Skeletal muscle satellite cell (primary cell): ENCODE results near the gene GRAMD1A.
"Not testable (repeated sequence)": the region's sequence is repeated elsewhere in the genome, so short reads cannot be mapped to it uniquely, and the experiment has no call there.

Source experiments
- H3K27me3 ChIP-seq: 2 replicates; pipeline ENCODE4 v1.7.0; 2013; ENCODE audit warnings: low read length; ENCODE audit not compliant: control insufficient read depth, insufficient read depth
- H3K36me3 ChIP-seq: 2 replicates; pipeline ENCODE4 v1.7.0; 2013; ENCODE audit warnings: mild to moderate bottlenecking, control low read depth, low read length; ENCODE audit not compliant: insufficient read depth
- H3K4me1 ChIP-seq: 2 replicates; pipeline ENCODE4 v1.7.0; 2013; ENCODE audit warnings: low read length; ENCODE audit not compliant: control insufficient read depth, insufficient read depth
- H3K4me2 ChIP-seq: 2 replicates; pipeline ENCODE4 v1.7.0; 2013; ENCODE audit warnings: mild to moderate bottlenecking, low read length
- H3K4me3 ChIP-seq: 2 replicates; pipeline ENCODE4 v1.7.0; 2013; ENCODE audit warnings: low read length
- H3K9ac ChIP-seq: 2 replicates; pipeline ENCODE4 v1.7.0; 2013; ENCODE audit warnings: mild to moderate bottlenecking, low read depth, low read length, moderate library complexity
- H3K9me3 ChIP-seq: replicated peaks from 2 replicates; pipeline ENCODE4 v1.7.0; 2013; ENCODE audit warnings: mild to moderate bottlenecking, control low read depth, low read length

GRAMD1A gene

GRCh38 chr19:35007427-35007826 is 7.3 kb downstream of the GRAMD1A start:
- H3K27me3 ChIP-seq, H3K4me3 ChIP-seq, H3K4me2 ChIP-seq, H3K9me3 ChIP-seq, H3K9ac ChIP-seq: not testable (repeated sequence)
- peaks cover 19% of the 10 kb centered on the region for H3K4me1 ChIP-seq
- H3K36me3 ChIP-seq: peaks cover 46% of the 10 kb centered on the region

- Histone ChIP-seq H3K27me3 (no peaks in the 10 kb centered on the region), H3K4me3 (no peak overlapping the region), H3K9me3 (no peaks in the 10 kb centered on the region), H3K36me3 (peaks cover 49% of the 10 kb centered on the region), H3K4me1 (peaks cover 12% of the 10 kb centered on the region), H3K9ac (no peak overlapping the region), H3K4me2 (no peak overlapping the region)
Observed at GRCh38 chr19:35008891-35009341, 8.8 kb downstream of the GRAMD1A start.

GRCh38 chr19:35009424-35010415 is 9.6 kb downstream of the GRAMD1A start:
- no peaks in the 10 kb centered on the region for H3K9me3 ChIP-seq
- no peak overlapping the region for H3K4me3 ChIP-seq
- H3K9ac ChIP-seq: no peak overlapping the region
- peaks cover 56% of the 10 kb centered on the region for H3K36me3 ChIP-seq
- H3K4me2 ChIP-seq: no peak overlapping the region
- H3K27me3 ChIP-seq: no peaks in the 10 kb centered on the region
- H3K4me1 ChIP-seq: peaks cover 12% of the 10 kb centered on the region

- Histone ChIP-seq H3K4me3 (no peak overlapping the region), H3K9ac (no peak overlapping the region), H3K9me3 (no peaks in the 10 kb centered on the region), H3K27me3 (no peaks in the 10 kb centered on the region), H3K36me3 (peaks cover 63% of the 10 kb centered on the region), H3K4me2 (no peak overlapping the region), H3K4me1 (peaks cover 4% of the 10 kb centered on the region)
Observed at GRCh38 chr19:35011091-35011689, 11.1 kb downstream of the GRAMD1A start.

- H3K9ac ChIP-seq: no peak overlapping the region
- H3K36me3 ChIP-seq: peaks cover 57% of the 10 kb centered on the region
- H3K9me3 ChIP-seq: no peaks in the 10 kb centered on the region
- H3K27me3 ChIP-seq: no peaks in the 10 kb centered on the region
- H3K4me2 ChIP-seq: no peak overlapping the region
- no peaks in the 10 kb centered on the region for H3K4me1 ChIP-seq
- no peak overlapping the region for H3K4me3 ChIP-seq
Observed at GRCh38 chr19:35011737-35012682, 11.9 kb downstream of the GRAMD1A start.

- H3K27me3 ChIP-seq: no peaks in the 10 kb centered on the region
- no peaks in the 10 kb centered on the region for H3K4me1 ChIP-seq
- no peaks in the 10 kb centered on the region for H3K9me3 ChIP-seq
- no peak overlapping the region for H3K9ac ChIP-seq
- H3K4me3 ChIP-seq: no peak overlapping the region
- H3K36me3 ChIP-seq: peaks cover 61% of the 10 kb centered on the region
- H3K4me2 ChIP-seq: no peak overlapping the region
Observed at GRCh38 chr19:35013041-35013819, 13.1 kb downstream of the GRAMD1A start.

GRCh38 chr19:35013820-35014754 is 14.0 kb downstream of the GRAMD1A start:
- Histone ChIP-seq H3K4me2 (no peak overlapping the region), H3K9me3 (no peaks in the 10 kb centered on the region), H3K4me1 (no peaks in the 10 kb centered on the region), H3K4me3 (no peak overlapping the region), H3K9ac (no peak overlapping the region), H3K27me3 (no peaks in the 10 kb centered on the region), H3K36me3 (peaks cover 66% of the 10 kb centered on the region)

- peaks cover 65% of the 10 kb centered on the region for H3K36me3 ChIP-seq
- H3K4me1 ChIP-seq, H3K27me3 ChIP-seq, H3K4me2 ChIP-seq, H3K4me3 ChIP-seq, H3K9me3 ChIP-seq, H3K9ac ChIP-seq: not testable (repeated sequence)
Observed at GRCh38 chr19:35014774-35015173, 14.7 kb downstream of the GRAMD1A start.

- H3K36me3 ChIP-seq: peaks cover 62% of the 10 kb centered on the region
- no peaks in the 10 kb centered on the region for H3K27me3 ChIP-seq
- no peaks in the 10 kb centered on the region for H3K4me1 ChIP-seq
- no peaks in the 10 kb centered on the region for H3K9me3 ChIP-seq
- no peak overlapping the region for H3K9ac ChIP-seq
- H3K4me2 ChIP-seq: no peak overlapping the region
- H3K4me3 ChIP-seq: no peak overlapping the region
Observed at GRCh38 chr19:35015270-35015953, 15.3 kb downstream of the GRAMD1A start.
